Prostate gland (tissue), 2 donors: ENCODE results near the gene TMTC2.

Source experiments
- CTCF ChIP-seq, 4 experiments: fragments of 200-600 bp in 2 of 4; fragments of 450-650 bp in 2 of 4; sonication (generic) in 2 of 4; IDR thresholded peaks; 1 replicate in 3 of 4; 2 replicates in 1 of 4; pipeline ENCODE4 v1.5.1; 2016 to 2019; ENCODE audit warnings: antibody characterized with exemption in 4 of 4, mild to moderate bottlenecking in 2 of 4, moderate library complexity in 2 of 4
- POLR2A ChIP-seq: fragments of 450-650 bp; IDR thresholded peaks from one replicate; pipeline ENCODE4 v1.6.1; 2016; ENCODE audit warnings: antibody characterized with exemption, mild to moderate bottlenecking
- POLR2AphosphoS5 ChIP-seq: sonication (generic); formaldehyde crosslinking; IDR thresholded peaks from one replicate; pipeline ENCODE4 v1.6.1; 2017; ENCODE audit warnings: antibody characterized with exemption

- TF ChIP-seq CTCF (IDR thresholded peaks at IDR 0.05): no peak
- TF ChIP-seq POLR2A: no peak
- TF ChIP-seq POLR2AphosphoS5: peak; percentile 61
Observed at GRCh38 chr12:82789674-82790073, 103.0 kb downstream of the TMTC2 start.
